T1000 (cell line): ENCODE data around the gene SBSN.

Source experiments
- DNase-seq: peaks from one replicate; lab custom pipeline; 2025; ENCODE audit warnings: mixed read lengths; lab: John Stamatoyannopoulos, UW

The SBSN gene, protein sequence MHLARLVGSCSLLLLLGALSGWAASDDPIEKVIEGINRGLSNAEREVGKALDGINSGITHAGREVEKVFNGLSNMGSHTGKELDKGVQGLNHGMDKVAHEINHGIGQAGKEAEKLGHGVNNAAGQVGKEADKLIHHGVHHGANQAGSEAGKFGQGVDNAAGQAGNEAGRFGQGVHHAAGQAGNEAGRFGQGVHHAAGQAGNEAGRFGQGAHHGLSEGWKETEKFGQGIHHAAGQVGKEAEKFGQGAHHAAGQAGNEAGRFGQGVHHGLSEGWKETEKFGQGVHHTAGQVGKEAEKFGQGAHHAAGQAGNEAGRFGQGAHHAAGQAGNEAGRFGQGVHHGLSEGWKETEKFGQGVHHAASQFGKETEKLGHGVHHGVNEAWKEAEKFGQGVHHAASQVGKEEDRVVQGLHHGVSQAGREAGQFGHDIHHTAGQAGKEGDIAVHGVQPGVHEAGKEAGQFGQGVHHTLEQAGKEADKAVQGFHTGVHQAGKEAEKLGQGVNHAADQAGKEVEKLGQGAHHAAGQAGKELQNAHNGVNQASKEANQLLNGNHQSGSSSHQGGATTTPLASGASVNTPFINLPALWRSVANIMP

DNA sequence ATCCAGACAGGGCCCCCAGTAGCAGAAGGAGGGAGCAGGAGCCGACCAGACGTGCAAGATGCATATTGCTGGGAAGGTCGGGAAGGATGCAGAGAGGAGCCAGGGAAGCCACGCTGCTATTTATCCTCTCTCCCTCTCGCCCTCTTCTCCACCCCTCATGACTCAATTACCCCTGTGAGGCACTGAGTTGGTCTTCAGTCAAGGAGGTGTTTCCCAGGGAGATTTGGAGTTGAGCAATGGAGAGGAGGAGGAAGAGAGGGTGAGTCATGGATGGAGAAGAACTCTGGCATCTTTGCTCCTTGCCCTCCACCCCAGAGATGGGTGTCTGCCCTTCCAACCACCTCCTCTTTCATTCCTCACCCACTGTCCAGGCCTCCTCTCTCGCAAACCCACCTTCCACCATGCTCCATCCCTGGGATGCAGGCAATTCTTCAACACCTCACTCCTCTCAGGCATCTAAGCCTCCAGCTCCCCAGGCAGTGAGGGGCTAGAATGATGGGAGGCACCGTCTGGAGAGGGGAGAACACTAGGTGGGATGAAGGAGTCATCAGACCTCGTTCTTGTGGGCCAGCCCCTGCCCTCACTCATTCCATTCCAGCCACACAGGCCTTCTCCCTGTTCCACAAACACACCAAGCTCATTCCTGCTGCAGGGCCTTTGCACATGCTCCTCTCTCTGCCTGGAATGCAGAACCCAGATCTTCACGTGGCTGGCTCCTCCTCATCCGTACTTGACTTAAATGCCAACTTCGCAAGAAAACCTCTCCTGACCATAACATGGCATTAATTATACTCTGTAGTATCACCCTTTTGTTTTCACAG is at the start of gene SBSN:
TSS of gene SBSN (minus strand) at position 94 of the 821 bp plus-strand sequence. CDS start at position 64, 30 bp downstream.
- no peak for DNase-seq

DNA sequence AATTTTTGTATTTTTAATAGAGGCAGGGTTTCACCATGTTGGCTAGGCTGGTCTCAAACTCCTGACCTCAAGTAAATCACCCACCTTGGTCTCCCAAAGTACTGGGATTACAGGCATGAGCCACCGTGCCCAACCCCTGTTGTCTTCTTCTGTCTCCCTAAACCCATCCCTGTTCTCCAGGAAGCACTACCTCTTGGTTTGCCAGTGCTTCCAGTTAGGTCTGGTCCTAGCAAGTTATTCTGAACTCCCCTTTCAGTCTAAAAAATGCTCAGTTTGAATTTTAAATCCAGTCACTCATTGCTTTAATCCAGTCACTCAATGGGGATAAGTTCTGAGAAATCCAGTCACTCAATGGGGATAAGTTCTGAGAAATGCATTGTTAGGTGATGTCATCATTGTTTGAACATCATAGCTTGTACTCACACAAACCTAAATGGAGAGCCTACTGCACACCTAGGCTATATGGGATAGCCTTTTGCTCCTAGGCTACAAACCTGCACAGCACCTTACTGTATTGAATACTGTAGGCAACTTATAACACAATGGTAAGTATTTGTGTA is 43.4 kb upstream of the SBSN start:
- DNase-seq, result no peak

DNA sequence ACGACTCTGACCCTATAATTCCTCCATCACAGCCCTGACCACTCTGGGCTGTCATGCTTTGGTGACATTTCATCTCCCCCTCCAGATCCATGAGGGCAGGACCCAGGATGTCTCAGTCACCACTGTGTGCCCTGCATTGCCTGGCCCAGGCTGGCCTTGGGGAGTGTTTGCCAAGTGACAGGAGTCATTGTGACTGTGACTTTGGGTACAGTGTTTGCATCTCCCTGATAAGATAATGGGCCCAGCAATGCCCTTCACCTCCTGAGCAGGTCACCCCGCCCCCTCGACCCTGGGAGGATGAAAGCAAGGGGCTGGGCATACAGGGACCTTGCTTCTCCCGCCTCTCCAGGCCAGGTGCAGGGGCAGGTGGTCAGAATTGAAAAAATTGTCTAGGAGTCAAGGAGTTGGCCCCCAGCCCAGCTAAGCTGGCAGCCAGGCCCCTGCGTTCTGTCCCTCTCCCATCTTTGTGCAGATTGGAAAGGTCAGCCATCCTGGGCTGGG is 41.2 kb upstream of the SBSN start:
- no peak for DNase-seq

DNA sequence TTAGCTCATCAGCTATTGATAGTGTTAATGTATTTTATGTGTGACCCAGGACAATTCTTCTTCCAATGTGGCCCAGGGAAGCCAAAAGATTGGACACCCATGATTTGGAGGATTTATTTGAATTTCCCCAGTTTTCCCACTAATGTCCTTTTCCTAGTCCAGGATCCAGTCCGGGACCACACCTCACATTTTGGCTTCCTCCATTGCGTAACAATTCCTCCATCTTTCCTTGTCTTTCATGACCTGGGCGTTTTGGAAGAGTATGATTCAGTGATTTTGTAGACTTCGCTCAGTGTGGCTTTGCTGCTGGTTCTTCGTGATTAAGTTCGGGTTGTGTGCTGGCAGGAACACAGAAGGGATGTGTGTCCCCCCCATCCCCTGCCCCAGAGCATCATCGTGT is 38.6 kb upstream of the SBSN start:
- no peak for DNase-seq

DNA sequence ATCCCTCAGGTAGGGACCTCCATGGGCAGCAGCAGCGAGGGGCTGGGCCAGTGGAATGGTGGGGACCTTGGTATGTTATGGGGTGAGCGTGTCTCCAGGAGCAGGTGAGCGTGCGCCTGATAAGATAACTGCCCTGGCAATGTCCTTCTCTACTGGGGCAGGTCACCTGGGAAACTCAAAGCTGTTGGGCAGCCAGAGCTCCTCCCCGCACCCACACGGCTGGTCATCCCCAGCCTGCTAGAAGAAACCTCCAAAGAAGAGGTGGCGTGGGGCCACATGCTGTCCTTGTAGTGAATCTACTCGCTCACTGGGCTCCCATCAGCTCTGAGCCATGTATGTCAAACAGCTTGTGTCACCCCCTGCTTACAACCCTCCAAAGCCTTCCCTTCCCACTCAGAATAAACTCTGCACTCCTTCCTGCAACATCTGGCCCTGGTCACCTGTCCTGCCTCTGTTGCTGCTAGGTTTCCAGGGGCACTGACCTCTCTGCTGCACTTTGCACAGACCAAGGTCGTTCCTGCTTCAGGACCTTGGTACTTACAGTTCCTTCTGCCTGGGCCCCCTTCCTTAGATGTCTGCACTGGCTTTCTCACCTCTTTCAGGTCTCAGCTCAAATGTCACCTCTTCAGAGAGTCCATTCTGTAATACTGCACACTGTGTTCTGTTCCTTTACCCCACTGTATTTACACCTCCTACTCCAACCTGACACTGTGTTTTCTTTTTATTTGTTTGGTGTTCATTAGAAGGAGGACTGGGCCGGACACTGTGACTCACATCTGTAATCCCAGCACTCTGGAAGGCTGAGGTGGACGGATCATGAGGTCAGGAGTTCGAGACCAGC is 37.1 kb upstream of the SBSN start:
- DNase-seq, result no peak

DNA sequence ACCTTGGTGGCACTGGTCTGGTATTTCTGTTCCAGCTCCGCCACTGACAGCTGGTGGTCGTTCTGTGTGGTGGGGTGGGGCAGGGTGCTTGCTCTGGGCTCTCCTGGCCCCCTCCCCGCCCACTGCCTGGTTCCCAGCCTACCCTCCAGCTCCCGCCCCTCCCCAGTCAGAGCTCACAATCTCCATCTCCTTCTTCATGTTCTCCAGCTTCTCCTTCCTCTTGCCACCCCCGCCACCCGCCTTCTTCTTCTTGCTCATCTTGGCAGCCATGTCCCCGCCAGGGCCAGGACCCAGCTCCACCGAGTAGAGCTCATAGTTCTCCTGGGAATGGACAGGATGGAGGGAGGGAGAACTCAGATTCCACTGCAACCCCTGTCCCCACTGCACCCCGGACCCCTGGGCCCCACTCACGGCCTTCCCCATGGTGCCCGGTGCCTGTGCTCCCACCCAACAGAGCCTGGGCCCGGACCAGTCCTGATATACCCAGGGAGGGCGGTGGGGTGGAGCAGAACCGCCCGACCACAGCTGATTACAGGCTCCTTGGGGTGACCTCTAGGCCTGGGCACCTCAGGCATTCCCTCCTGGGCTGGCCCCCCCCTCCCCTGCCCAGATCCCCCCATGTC is 35.2 kb upstream of the SBSN start, which contains the start of gene ATP4A:
TSS of gene ATP4A (minus strand) at position 452 of the 623 bp plus-strand sequence. CDS start at position 423, 29 bp downstream.
- DNase-seq, result no peak

DNA sequence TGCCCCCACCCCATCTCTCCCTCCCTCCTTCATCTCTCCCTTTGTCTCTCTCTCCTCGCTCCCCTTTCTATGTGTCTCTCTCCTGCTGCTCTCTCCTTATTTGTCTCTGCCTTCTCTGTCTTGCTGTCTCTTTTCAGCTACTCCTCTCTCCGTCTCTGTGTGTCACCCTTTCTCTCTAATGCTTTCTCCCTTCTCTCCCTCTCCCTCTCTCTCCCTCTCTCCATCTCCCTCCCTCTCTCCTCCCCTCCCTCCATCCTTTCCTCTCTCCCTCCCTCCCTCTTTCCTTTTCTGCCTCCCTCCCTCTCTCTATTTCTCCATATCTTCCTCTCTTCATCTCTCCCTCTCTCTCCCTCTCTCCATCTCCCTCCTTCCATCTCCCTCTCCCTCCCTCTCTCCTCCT is 34.7 kb upstream of the SBSN start:
- DNase-seq, result no peak

DNA sequence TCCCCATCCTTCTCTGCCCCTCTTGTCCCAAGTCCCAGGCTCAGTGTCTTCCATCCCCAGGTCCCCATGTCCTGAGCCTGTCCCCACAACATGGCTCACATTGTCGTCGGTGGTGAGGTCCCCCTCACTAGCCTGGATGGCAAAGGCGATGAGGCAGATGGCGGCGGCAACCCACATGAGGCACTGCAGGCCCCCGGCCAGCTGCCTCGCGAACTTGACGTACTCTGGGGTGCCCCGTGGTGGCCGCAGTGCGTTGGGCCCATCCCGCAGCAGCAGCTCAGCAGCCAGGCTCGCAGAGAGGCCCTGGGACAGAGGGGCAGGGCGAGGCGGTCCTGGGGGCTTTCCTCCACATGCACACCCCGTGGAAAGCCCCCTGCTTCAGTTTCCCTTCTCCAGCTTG is 34.2 kb upstream of the SBSN start:
- no peak for DNase-seq

DNA sequence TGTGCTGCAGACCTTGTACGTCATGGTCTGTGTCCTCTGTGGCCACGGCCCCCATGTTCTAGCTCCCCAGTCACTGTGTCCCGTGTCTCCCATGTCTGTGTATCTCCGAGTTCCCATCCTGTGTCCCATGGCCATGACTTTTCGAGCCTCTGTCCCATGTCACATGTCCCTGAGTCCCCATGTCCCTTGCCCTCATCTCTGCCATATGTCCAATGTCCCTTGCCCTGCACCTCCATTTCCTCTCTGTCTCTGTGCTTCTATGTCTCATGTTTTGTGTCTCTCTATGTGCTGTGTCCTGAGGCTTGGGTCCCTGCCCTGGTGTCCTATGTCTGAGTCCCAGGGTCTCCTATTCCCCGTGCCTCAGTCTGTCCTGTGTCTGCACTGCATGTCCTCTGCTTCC is 33.3 kb upstream of the SBSN start:
- no peak for DNase-seq

DNA sequence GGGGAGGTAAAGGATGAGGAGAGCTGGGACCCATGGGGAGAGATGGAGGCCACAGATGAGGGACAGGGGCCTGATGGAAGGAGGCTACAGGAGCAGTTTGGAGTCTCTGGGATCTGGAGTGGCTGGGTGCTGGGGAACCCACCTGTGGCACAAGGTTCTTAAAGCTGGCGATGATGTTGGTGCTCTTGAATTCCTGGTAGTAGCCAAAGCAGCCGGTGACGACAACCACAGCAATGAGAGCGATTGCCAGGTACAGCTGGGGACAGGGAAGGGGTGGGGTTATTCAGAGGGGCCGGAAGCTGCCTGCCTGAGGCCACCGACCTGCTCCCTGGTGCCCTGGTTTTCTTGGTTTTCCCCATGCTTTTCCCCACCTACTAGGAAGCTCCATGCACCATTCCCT is 32.6 kb upstream of the SBSN start:
- DNase-seq, result no peak

DNA sequence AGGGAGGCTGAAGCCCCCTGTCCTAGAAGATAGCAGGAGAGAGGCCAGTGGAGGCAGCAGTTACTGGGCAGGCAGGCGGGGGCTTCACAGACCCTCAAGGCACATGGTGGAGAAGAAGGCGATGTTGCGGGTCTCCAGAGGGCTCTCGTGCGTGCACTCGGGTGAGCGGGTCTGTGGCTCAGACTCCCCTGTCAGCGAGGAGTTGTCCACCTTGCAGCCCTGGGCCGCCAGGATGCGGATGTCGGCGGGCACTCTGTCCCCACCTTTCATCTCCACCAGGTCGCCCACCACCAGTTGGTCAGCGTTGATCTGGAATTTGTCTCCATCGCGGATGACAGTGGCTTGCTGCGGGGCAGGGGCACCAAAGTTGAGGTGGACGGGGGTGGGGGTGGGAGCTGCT is 32.2 kb upstream of the SBSN start:
- no peak for DNase-seq

DNA sequence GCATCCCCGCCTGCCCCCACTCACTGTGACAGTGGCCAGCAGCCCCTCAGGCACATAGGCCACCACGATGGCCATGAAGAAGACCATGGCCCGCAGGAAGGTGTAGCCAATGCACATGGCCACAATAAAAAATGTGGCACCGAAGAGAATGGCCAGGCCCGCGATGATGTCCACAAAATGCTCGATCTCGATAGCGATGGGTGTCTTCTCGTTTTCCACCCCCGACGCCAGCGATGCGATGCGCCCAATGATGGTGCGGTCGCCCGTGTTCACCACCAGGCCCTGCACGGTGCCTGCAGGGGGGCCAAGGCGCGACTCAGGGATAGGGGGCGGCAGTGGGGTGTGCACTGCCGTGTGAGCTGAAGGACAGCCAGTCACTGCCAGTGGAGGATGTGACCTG is 31.7 kb upstream of the SBSN start:
- DNase-seq, result no peak

DNA sequence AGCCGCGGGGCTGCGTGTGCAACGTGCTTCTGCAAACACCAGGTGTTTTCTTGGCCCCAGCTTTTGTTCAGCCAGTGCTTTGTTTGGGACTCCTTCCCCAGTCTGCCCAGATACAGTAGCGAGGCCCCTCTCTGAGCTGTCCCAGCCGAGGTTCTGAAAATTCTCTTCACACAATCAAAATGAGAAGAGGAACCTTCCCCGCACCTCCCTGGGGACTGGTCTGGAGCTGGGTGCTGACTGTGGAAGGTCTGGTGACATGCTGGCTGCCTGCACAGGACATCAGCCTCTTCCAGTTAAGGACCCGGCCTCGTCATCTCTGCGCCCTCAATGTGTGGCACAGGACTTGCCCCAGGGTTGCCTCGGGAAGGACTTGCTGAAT is 31.2 kb upstream of the SBSN start:
- DNase-seq, result no peak

DNA sequence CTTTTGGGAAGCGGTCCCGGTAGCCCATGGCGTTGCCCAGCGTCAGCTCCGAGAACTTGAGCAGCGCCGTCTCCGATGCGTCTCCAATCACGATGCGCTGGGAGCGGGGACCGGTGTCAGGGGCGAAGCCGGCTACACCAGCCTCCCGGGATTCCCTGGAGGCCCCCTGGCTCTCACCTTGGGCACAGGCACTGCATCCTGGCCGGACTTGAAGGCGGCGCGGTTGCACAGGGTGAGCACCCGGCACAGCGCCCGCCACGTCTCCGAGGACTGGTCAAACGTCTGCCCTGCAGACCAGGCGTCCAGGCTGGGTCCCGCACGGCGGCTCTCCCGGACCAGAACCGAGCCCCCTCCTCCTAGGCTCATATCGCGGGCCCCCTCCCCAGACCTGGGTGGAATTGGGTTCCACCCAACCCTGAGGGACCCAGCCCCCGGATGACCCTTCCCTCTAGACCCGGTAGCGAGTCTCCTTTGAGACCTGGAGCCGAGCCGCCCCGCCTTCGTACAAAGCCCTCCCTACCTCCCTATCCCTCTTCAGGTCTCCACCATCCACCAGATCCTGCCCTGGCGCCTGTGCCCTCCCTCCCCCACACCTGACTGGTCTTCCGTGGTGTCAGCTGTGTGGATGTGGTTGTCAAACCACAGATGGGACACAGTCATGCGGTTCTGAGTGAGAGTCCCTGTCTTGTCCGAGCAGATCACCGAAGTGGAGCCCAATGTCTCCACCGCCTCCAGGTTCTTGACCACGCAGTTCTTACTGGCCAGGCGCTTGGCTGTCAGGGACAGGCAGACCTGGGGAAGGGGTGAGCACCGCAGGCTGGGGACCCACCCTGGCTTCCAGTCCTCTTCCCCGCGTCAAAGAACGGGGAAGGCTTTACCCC is 30.5 kb upstream of the SBSN start:
- DNase-seq, result no peak

DNA sequence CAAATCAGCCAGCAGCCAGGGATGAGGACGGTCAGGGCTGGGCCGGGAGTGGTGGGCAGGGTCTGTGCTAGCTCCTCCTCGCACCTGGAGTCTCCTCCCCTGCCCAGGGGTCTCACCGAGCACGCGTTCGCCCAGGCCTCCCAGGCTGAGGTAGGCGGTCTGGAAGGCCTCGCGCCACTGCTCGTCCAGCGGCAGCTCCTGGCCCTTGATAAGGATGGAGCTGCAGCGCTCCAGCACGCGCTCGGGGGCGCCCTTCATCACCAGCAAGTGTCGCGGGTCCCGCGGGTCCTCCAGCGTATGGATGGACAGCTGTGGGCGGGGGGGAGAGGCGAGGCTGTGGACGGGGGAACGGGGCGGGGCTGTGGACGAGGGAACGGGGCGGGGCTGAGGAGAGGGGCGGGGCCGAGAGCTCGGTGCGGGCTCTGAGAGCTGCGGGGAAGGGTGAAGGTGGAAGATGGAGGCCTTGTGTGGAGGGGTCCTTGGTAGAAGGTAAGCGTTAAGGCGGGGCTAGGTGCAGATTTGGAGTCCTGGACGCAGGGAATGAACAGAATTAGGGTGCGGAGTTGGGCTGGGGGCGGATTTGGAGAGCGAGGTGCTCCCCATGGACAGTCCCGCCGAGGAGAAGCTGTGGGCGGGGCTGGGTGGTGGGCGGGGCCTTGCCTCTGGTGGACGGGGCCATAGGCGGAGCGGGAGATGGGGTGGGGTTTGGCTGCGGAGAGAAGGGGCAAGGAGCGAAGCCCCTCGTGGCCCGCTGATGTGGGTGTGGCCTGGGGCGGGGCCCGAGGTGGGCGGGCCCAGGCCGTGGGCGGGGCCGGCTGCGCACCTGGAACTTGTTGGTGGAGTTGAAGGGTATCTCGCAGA is 29.7 kb upstream of the SBSN start:
- DNase-seq, result no peak

DNA sequence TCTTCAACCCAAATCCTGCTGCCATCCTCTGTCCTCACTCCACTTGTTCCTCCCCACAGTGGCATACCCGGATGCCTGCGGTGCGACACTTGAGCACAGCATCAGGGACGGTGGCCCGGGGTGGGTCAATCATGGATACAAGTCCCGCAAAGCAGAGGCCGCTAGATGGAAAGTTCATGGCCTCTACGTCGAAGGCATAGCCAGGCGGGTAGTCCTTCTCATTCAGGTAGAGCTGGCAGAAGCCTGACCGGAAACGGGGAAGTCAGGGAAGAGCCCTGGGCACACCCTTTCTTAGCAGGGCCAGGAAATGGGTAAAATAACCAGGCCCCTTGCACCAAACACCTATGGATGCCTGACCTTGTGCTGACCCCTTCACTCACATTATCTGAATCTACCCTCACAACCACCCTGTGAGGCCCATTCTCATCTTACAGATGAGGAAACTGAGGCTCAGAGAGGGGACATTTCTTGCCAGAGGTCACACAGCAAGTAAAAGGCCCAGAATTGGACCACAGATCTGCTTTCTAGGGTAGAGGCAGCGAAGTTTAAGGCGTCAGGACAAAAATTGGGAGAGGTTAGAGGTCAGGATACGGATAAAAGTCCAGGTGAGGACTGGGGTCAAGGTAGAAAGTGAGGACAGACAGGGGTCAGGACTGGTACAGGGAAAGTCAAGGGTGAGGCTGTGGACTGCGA is 28.9 kb upstream of the SBSN start:
- DNase-seq, result no peak

DNA sequence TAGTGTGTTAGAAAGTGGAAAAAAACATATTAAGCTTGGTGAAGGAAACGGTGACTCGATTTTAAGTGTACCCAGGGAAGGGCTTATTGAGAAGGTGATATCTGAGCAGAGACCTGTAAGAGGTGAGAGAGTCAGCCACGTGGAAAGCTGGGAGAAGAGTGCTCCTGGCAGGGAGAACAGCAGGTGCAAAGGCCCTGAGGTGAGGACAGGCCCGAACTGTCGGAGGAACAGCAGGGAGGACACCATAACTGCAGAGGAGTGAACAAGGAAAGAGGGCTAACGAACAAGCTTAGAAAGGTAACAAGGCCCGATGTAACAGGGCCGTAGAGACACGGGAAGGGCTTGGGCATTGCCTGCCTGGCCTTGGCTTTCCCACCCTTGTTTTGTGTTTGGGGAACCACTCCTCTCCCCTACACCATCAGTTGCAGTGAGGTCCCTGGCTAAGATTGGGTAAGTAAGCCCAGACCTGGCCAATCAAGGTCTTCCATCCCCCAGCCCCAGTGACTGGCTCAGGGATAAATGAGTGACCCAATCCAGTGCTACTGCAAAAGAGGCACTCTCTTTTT is 28.0 kb upstream of the SBSN start:
- no peak for DNase-seq
